H1 (cell line): Measurements from ENCODE around the gene EHD2. TPM values are rescaled to one million over a fixed set of nuclear protein-coding genes. Genes with fewer than 3 reads are reported as not detected.

Experiments
- CTCF ChIA-PET: fragments of 300-600 bp; sonication (Branson Sonifier 250); formaldehyde crosslinking; loops from one replicate; lab custom pipeline; 2021; ENCODE audit not compliant: partially characterized antibody; lab: Charles Lee
- POLR2A ChIA-PET: fragments of 300-600 bp; sonication (Branson Sonifier 250); formaldehyde crosslinking; loops from one replicate; lab custom pipeline; 2021; ENCODE audit warnings: inconsistent platforms; ENCODE audit not compliant: partially characterized antibody; lab: Charles Lee
- DNase-seq, 2 experiments: peaks; one replicate each; pipeline versions ENCODE4 v3.0.0 to v3.0.0-alpha.2; 2010 to 2022; ENCODE audit warnings: low spot score in 2 of 2, low read depth in 1 of 2, mixed read lengths in 1 of 2
- FAIRE-seq: peaks from 2 replicates; lab custom pipeline; 2011; peaks lifted over from hg19 to GRCh38; lab: Jason Lieb, UNC
- H2AFZ ChIP-seq: 2 replicates; pipeline ENCODE4 v1.8.1; 2012; ENCODE audit warnings: low read length, inconsistent platforms
- H2AK5ac ChIP-seq: 2 replicates; pipeline ENCODE4 v1.6.1; 2013; ENCODE audit warnings: low read depth, low read length
- H2BK120ac ChIP-seq: replicated peaks from 2 replicates; pipeline ENCODE3; 2013; ENCODE audit warnings: low read depth, low read length, inconsistent platforms
- H2BK12ac ChIP-seq: 2 replicates; pipeline ENCODE4 v1.6.1; 2013; ENCODE audit warnings: low read depth, low read length
- H2BK15ac ChIP-seq: 2 replicates; pipeline ENCODE4 v1.6.1; 2013; ENCODE audit warnings: low read length
- H2BK20ac ChIP-seq: 2 replicates; pipeline ENCODE4 v1.6.1; 2013; ENCODE audit warnings: low read length
- H2BK5ac ChIP-seq: 2 replicates; pipeline ENCODE4 v1.6.1; 2013; ENCODE audit warnings: low read depth, low read length
- H3K14ac ChIP-seq: 2 replicates; pipeline ENCODE4 v1.6.1; 2013; ENCODE audit warnings: inconsistent platforms; ENCODE audit not compliant: insufficient read length
- H3K18ac ChIP-seq: 2 replicates; pipeline ENCODE4 v1.6.1; 2013; ENCODE audit warnings: low read length; ENCODE audit errors: extremely low read depth
- H3K23ac ChIP-seq: 2 replicates; pipeline ENCODE4 v1.6.1; 2013; ENCODE audit warnings: inconsistent platforms; ENCODE audit not compliant: insufficient read length
- H3K23me2 ChIP-seq: 2 replicates; pipeline ENCODE4 v1.6.1; 2013; ENCODE audit warnings: low read depth, low read length
- H3K27ac ChIP-seq: 2 replicates; pipeline ENCODE4 v1.6.1; 2011; ENCODE audit warnings: low read depth, low read length, inconsistent platforms
- H3K27me3 ChIP-seq, 4 experiments: replicated peaks in 1 of 4; 1 replicate in 1 of 4; 2 replicates in 3 of 4; pipeline versions ENCODE4 v1.6.1 to v1.8.1; 2011 to 2013; ENCODE audit warnings: low read length in 3 of 4, mild to moderate bottlenecking in 3 of 4, inconsistent platforms in 2 of 4, mixed read lengths in 2 of 4, moderate library complexity in 1 of 4; ENCODE audit not compliant: control insufficient read depth in 3 of 4, insufficient read depth in 3 of 4; ENCODE audit errors: extremely low read depth in 1 of 4
- H3K36me3 ChIP-seq, 4 experiments: 2 replicates each; pipeline versions ENCODE4 v1.6.1 to v1.8.1; 2011 to 2013; ENCODE audit warnings: mild to moderate bottlenecking in 4 of 4, low read length in 3 of 4, moderate library complexity in 2 of 4, control low read depth in 1 of 4, inconsistent platforms in 1 of 4; ENCODE audit not compliant: insufficient read depth in 4 of 4, control insufficient read depth in 2 of 4
- H3K4ac ChIP-seq: replicated peaks from 2 replicates; pipeline ENCODE3; 2013; ENCODE audit warnings: low read length, low read depth, mixed read lengths, inconsistent platforms; ENCODE audit not compliant: insufficient read length
- H3K4me1 ChIP-seq, 4 experiments: replicated peaks in 1 of 4; 1 replicate in 1 of 4; 2 replicates in 3 of 4; pipeline versions ENCODE4 v1.6.1 to v1.8.1; 2011 to 2013; ENCODE audit warnings: low read length in 3 of 4, inconsistent platforms in 2 of 4, mixed read lengths in 1 of 4; ENCODE audit not compliant: insufficient read depth in 4 of 4, control insufficient read depth in 3 of 4
- H3K4me2 ChIP-seq, 2 experiments: 2 replicates each; pipeline versions ENCODE4 v1.6.1 to v1.8.1; 2011 to 2013; ENCODE audit warnings: low read depth in 2 of 2, low read length in 2 of 2, control low read depth in 1 of 2, inconsistent platforms in 1 of 2, mild to moderate bottlenecking in 1 of 2; ENCODE audit not compliant: insufficient read depth in 1 of 2
- H3K4me3 ChIP-seq, 4 experiments: fragments of 200-600, 300-600 bp in 1 of 4; sonication (generic), shearing (Covaris generic), sonication (Bioruptor Twin) in 1 of 4; 2 replicates each; pipeline versions ENCODE4 v1.5.1 to v1.8.1; 2011 to 2016; ENCODE audit warnings: low read length in 4 of 4, low read depth in 3 of 4, control low read depth in 2 of 4, inconsistent platforms in 2 of 4, mild to moderate bottlenecking in 2 of 4, mixed read lengths in 1 of 4, moderate library complexity in 1 of 4; ENCODE audit not compliant: insufficient read depth in 2 of 4; ENCODE audit errors: extremely low read depth in 1 of 4
- H3K56ac ChIP-seq: replicated peaks from 2 replicates; pipeline ENCODE3; 2013; ENCODE audit warnings: low read depth, mild to moderate bottlenecking, mixed read lengths, low read length, inconsistent platforms; ENCODE audit not compliant: insufficient read length
- H3K79me1 ChIP-seq: 2 replicates; pipeline ENCODE4 v1.6.1; 2013; ENCODE audit warnings: low read depth, low read length, control low read depth
- H3K79me2 ChIP-seq, 2 experiments: 2 replicates each; pipeline versions ENCODE4 v1.6.1 to v1.8.1; 2012 to 2013; ENCODE audit warnings: low read length in 2 of 2, mild to moderate bottlenecking in 2 of 2, inconsistent platforms in 1 of 2; ENCODE audit not compliant: insufficient read depth in 2 of 2, control insufficient read depth in 1 of 2
- H3K9ac ChIP-seq, 4 experiments: replicated peaks in 1 of 4; 1 replicate in 1 of 4; 2 replicates in 3 of 4; pipeline versions ENCODE4 v1.6.1 to v1.8.1; 2011 to 2013; ENCODE audit warnings: low read depth in 3 of 4, low read length in 3 of 4, control low read depth in 2 of 4, mild to moderate bottlenecking in 2 of 4, moderate library complexity in 2 of 4, inconsistent platforms in 1 of 4; ENCODE audit errors: extremely low read depth in 1 of 4
- H3K9me3 ChIP-seq, 2 experiments: 2 replicates each; pipeline versions ENCODE4 v1.6.1 to v1.8.1; 2012 to 2013; ENCODE audit warnings: mild to moderate bottlenecking in 2 of 2, moderate library complexity in 2 of 2, control low read depth in 1 of 2, inconsistent platforms in 1 of 2, low read depth in 1 of 2, low read length in 1 of 2, mixed read lengths in 1 of 2; ENCODE audit not compliant: insufficient read depth in 2 of 2
- H4K20me1 ChIP-seq, 2 experiments: replicated peaks in 1 of 2; 2 replicates each; pipeline versions ENCODE3 to v1.8.1; 2011 to 2013; ENCODE audit warnings: inconsistent platforms in 2 of 2, low read length in 2 of 2, mild to moderate bottlenecking in 1 of 2; ENCODE audit not compliant: insufficient read depth in 2 of 2, control insufficient read depth in 1 of 2
- H4K5ac ChIP-seq: 2 replicates; pipeline ENCODE4 v1.6.1; 2013; ENCODE audit warnings: low read length, low read depth, mixed read lengths, inconsistent platforms; ENCODE audit not compliant: insufficient read length
- H4K8ac ChIP-seq: 2 replicates; pipeline ENCODE4 v1.8.0; 2013; ENCODE audit warnings: mild to moderate bottlenecking, moderate library complexity, low read length, inconsistent platforms; ENCODE audit not compliant: insufficient read depth; ENCODE audit errors: extremely low read depth
- H4K91ac ChIP-seq: replicated peaks from 2 replicates; pipeline ENCODE3; 2013; ENCODE audit warnings: low read length, mixed read lengths, inconsistent platforms; ENCODE audit not compliant: insufficient read length
- BCL11A ChIP-seq, 2 experiments: IDR thresholded peaks; one replicate each; pipeline ENCODE4 v1.6.1; 2011; ENCODE audit warnings: low read depth in 2 of 2, low read length in 2 of 2, mild to moderate bottlenecking in 2 of 2
- CREB1 ChIP-seq: IDR thresholded peaks from 2 replicates; pipeline ENCODE4 v1.6.1; 2012; ENCODE audit warnings: inconsistent platforms
- CTBP2 ChIP-seq: IDR thresholded peaks from 2 replicates; pipeline ENCODE4 v1.7.0; 2011; ENCODE audit warnings: borderline replicate concordance, mild to moderate bottlenecking, moderate library complexity, mixed read lengths, low read length; ENCODE audit not compliant: insufficient read depth, insufficient read length
- GABPA ChIP-seq: IDR thresholded peaks from 2 replicates; pipeline ENCODE4 v1.6.1; 2011; ENCODE audit warnings: mild to moderate bottlenecking, low read length, moderate library complexity, borderline replicate concordance; ENCODE audit not compliant: insufficient read depth
- HDAC2 ChIP-seq, 2 experiments: fragments of 300-600 bp in 1 of 2; sonication (generic) in 1 of 2; IDR thresholded peaks; 2 replicates each; pipeline ENCODE4 v1.6.1; 2011 to 2012; ENCODE audit warnings: low read depth in 2 of 2, low read length in 2 of 2, mild to moderate bottlenecking in 2 of 2, moderate library complexity in 2 of 2, borderline replicate concordance in 1 of 2, inconsistent platforms in 1 of 2
- KDM1A ChIP-seq: fragments of 200-600, 300-600 bp; sonication (generic); IDR thresholded peaks from 2 replicates; pipeline ENCODE4 v1.7.1; 2016; ENCODE audit warnings: mild to moderate bottlenecking, low read length, borderline replicate concordance
- SIN3A ChIP-seq, 2 experiments: IDR thresholded peaks in 1 of 2; conservative IDR thresholded peaks in 1 of 2; 2 replicates each; pipeline ENCODE4 v1.6.1; 2011 to 2012; ENCODE audit warnings: low read length in 2 of 2, improper control_type of control experiment in 1 of 2, low read depth in 1 of 2, mild to moderate bottlenecking in 1 of 2
- SP4 ChIP-seq: IDR thresholded peaks from 2 replicates; pipeline ENCODE4 v1.6.1; 2012; ENCODE audit warnings: low read length, inconsistent platforms
- TAF7 ChIP-seq: optimal IDR thresholded peaks from 2 replicates; pipeline ENCODE3; 2011; ENCODE audit warnings: low read depth, mild to moderate bottlenecking, inconsistent platforms, low read length, moderate library complexity, borderline replicate concordance
- TCF12 ChIP-seq: IDR thresholded peaks from 2 replicates; pipeline ENCODE4 v1.6.1; 2011; ENCODE audit warnings: low read depth, mild to moderate bottlenecking, low read length
- WGBS, 2 experiments: shearing (Covaris generic) in 1 of 2; methylation state at CpG; one replicate each; pipeline versions ENCODE4 v1.1.6 to v1.1.7; 2013 to 2015; ENCODE audit warnings: low lambda C conversion rate in 2 of 2, mixed read lengths in 2 of 2, inconsistent platforms in 1 of 2, low coverage in 1 of 2, missing lambda C conversion rate in 1 of 2; ENCODE audit not compliant: insufficient replicate concordance in 2 of 2, insufficient coverage in 1 of 2, insufficient read length in 1 of 2; ENCODE audit errors: extremely low coverage in 1 of 2, missing lambda C conversion rate in 1 of 2; 5-methylcytosine and 5-hydroxymethylcytosine counted together
- polyA plus RNA-seq, 7 experiments: library from polyadenylated mRNA; depleted of rRNA in 3 of 7; stranded (reverse) in 5 of 7; unstranded in 2 of 7; fragments of >200 nt in 5 of 7; fragments of 200-250 nt in 2 of 7; gene quantifications; 1 replicate in 5 of 7; 2 replicates in 1 of 7; 4 replicates in 1 of 7; pipeline versions ENCODE4 v1.2.1 to v1.2.3, GENCODE V29; 2011 to 2013; ENCODE audit warnings: missing spikeins in 2 of 7, mixed read lengths in 2 of 7
- total RNA-seq: library from RNA; stranded (reverse); fragmentation: NEBNext Ultra II Directional; extraction: Animal tissue kit (Norgen Biotek cat#: 25700); gene quantifications from 2 replicates; pipeline ENCODE4 v1.2.1, GENCODE V29; 2021
- TF ChIP-seq, protein P1 (sequence below): IDR thresholded peaks from 2 replicates; pipeline ENCODE4 v1.6.1; 2012; ENCODE audit warnings: inconsistent platforms
- TF ChIP-seq, protein P2 (sequence below): IDR thresholded peaks from 2 replicates; pipeline ENCODE4 v1.6.1; 2012; ENCODE audit warnings: inconsistent platforms

Gene EHD2
- total and polyA plus RNA-seq, 2 of the 8 experiments (the other 6 are each of a cell fraction or from before 2014, with no cell fraction given): 4.5 to 14.3 TPM

DNA sequence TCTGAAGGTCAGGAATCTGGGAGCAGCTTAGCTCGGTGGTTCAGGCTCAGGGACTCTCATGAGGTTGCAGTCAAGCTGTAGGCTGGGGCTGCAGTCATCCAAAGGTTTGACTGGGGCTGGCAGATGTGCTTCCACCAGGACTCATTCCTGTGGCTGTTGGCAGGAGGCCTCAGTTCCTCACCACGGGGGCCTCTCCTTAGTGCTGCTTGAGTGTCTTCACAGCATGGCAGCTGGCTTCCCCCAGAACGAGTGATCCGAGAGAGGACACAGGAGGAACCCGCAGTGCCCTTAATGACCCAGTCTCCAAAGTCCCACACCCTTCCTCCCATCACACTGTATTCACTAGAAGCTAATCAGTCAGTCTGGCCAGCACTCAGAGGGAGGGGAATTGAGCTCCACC lies 38.7 kb upstream of the EHD2 start:
- no peak overlapping the region for H3K14ac ChIP-seq
- ChIA-PET CTCF (interaction anchor here (0.8 to 1.3 kb wide), 5 partner anchors 10 to 238 kb away, joined by 3 to 5 read pairs (median 4); partner anchors contain the start of gene EHD2), POLR2A (no interaction called here)
- H3K27me3 ChIP-seq: no peaks in the 10 kb centered on the region
- no peak overlapping the region for H3K18ac ChIP-seq
- no peak overlapping the region for H2BK15ac ChIP-seq
- no peak overlapping the region for H2AK5ac ChIP-seq
- H3K79me1 ChIP-seq: peaks cover 11% of the 10 kb centered on the region
- no peak overlapping the region for H4K5ac ChIP-seq
- H2BK20ac ChIP-seq: no peak overlapping the region
- no peak overlapping the region for H3K23ac ChIP-seq
- no peak overlapping the region for H3K4me2 ChIP-seq
- peak overlapping the region in 1 of 4 experiments; percentile 17; a peak in 1 of 7 replicates for H3K9ac ChIP-seq
- no peak overlapping the region for H4K8ac ChIP-seq
- H2AFZ ChIP-seq: no peak overlapping the region
- peaks cover 2 to 33% (median 8%) of the 10 kb centered on the region in 4 experiments; a peak in 5 of 8 replicates for H3K36me3 ChIP-seq
- H2BK5ac ChIP-seq: no peak overlapping the region
- H3K4ac ChIP-seq: no peak overlapping the region
- H3K79me2 ChIP-seq: peaks cover 0 to 5% of the 10 kb centered on the region in 2 experiments; a peak in 1 of 4 replicates
- DNase-seq (no peak), FAIRE-seq (no peak)
- WGBS, 2 experiments: 97% methylated on average over 5 of the region's 5 CpGs; no CpG with 5 or more reads in 1 of the 2 experiments
- H3K27ac ChIP-seq: no peak overlapping the region
- no peak overlapping the region for H2BK120ac ChIP-seq
- H3K4me3 ChIP-seq: no peak overlapping the region
- H3K23me2 ChIP-seq: peaks cover 13% of the 10 kb centered on the region; the same call in 1 of the 2 replicates
- 0 out of 7 replicates have a peak, but pooled peaks cover 0 to 2% (median 0%) of the 10 kb centered on the region in 4 experiments for H3K4me1 ChIP-seq
- no peak overlapping the region for H4K91ac ChIP-seq
- no peak overlapping the region for H2BK12ac ChIP-seq
- H3K9me3 ChIP-seq: no peaks in the 10 kb centered on the region
- H4K20me1 ChIP-seq: peaks cover 0 to 12% of the 10 kb centered on the region in 2 experiments
- H3K56ac ChIP-seq: no peak overlapping the region
- no peak for TF ChIP-seq TAF7
- no peak for TF ChIP-seq SIN3A (conservative IDR thresholded peaks at IDR 0.05 in 1 of 2, IDR thresholded peaks at IDR 0.05 in 1 of 2; ENCODE audit: low read depth in 1 of 2, low read length in 2 of 2)
- no peak for TF ChIP-seq HDAC2 (IDR thresholded peaks at IDR 0.05; ENCODE audit: borderline replicate concordance in 1 of 2, low read depth in 2 of 2, low read length in 2 of 2)
- TF ChIP-seq KDM1A: no peak
- no peak for TF ChIP-seq CTBP2
- no peak for TF ChIP-seq SP4
- TF ChIP-seq GABPA: no peak
- TF ChIP-seq BCL11A (IDR thresholded peaks at IDR 0.05; ENCODE audit: low read depth in 2 of 2, low read length in 2 of 2): no peak
- TF ChIP-seq, protein P1, sequence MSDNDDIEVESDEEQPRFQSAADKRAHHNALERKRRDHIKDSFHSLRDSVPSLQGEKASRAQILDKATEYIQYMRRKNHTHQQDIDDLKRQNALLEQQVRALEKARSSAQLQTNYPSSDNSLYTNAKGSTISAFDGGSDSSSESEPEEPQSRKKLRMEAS: no peak
- no peak for TF ChIP-seq TCF12
- TF ChIP-seq, protein P2, sequence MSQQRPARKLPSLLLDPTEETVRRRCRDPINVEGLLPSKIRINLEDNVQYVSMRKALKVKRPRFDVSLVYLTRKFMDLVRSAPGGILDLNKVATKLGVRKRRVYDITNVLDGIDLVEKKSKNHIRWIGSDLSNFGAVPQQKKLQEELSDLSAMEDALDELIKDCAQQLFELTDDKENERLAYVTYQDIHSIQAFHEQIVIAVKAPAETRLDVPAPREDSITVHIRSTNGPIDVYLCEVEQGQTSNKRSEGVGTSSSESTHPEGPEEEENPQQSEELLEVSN: no peak
- no peak for TF ChIP-seq CREB1
